K562 (cell line): ENCODE measurements around the gene MATK. TPM values are rescaled to one million over a fixed set of nuclear protein-coding genes. Genes with fewer than 3 reads are reported as not detected.
"Not testable (repeated sequence)": the region's sequence is repeated elsewhere in the genome, so short reads cannot be mapped to it uniquely, and the experiment has no call there.

ENCODE experiments used
- ATAC-seq: fragments of 200-7000 bp; cut with Tn5 transposase; 3 replicates; pipeline ENCODE4 v1.9.1; 2020; ENCODE audit warnings: moderate library complexity
- BruUV-seq: library from RNA; stranded (reverse); fragments of 400-500 nt; replicated peaks from 2 replicates; lab custom pipeline; 2021; lab: Mats Ljungman, UMichigan
- CTCF ChIA-PET: fragments of 300-600 bp; formaldehyde crosslinking; extraction: SDS; loops from one replicate; lab custom pipeline; 2021; ENCODE audit warnings: low intra/inter-chr PET ratio; lab: Yijun Ruan, JAX
- POLR2A ChIA-PET: fragments of 300-600, 350-650 bp; sonication (Branson Sonifier 250); formaldehyde crosslinking; extraction: SDS; loops from one replicate; lab custom pipeline; 2021; ENCODE audit warnings: antibody characterized with exemption, inconsistent platforms; lab: Yijun Ruan, JAX
- DNase-seq, 4 experiments: peaks; one replicate each; pipeline versions ENCODE4 v3.0.0 to v3.0.0-alpha.2; 2011 to 2018; ENCODE audit warnings: low spot score in 3 of 4, mixed read lengths in 3 of 4; ENCODE audit errors: extremely low read depth in 1 of 4
- FAIRE-seq: peaks from 2 replicates; lab custom pipeline; 2011; peaks lifted over from hg19 to GRCh38; lab: Jason Lieb, UNC
- H2AFZ ChIP-seq: 2 replicates; pipeline ENCODE4 v1.6.0; 2011; ENCODE audit warnings: low read depth, low read length, control low read depth, inconsistent platforms
- H3K27ac ChIP-seq: fragments of 200-600 bp; 3 replicates; pipeline ENCODE4 v1.8.0; 2011; ENCODE audit warnings: low read depth, mild to moderate bottlenecking, control low read depth, inconsistent platforms, low read length, moderate library complexity, mixed read lengths; ENCODE audit errors: extremely low read depth
- H3K27me3 ChIP-seq, 2 experiments: fragments of 300-600 bp in 1 of 2; 2 replicates in 1 of 2; 3 replicates in 1 of 2; pipeline versions ENCODE4 v1.6.0 to v1.8.0; 2011; ENCODE audit warnings: inconsistent platforms in 2 of 2, low read length in 2 of 2, mild to moderate bottlenecking in 1 of 2, mixed read lengths in 1 of 2, moderate library complexity in 1 of 2; ENCODE audit not compliant: control insufficient read depth in 2 of 2, insufficient read depth in 2 of 2
- H3K36me3 ChIP-seq: fragments of 300-600 bp; 3 replicates; pipeline ENCODE4 v1.8.0; 2011; ENCODE audit warnings: mild to moderate bottlenecking, low read length, inconsistent platforms; ENCODE audit not compliant: control insufficient read depth, insufficient read depth
- H3K4me1 ChIP-seq, 2 experiments: fragments of 200-600 bp in 1 of 2; replicated peaks in 1 of 2; 2 replicates in 1 of 2; 3 replicates in 1 of 2; pipeline versions ENCODE4 v1.5.1 to v1.8.0; 2011; ENCODE audit warnings: inconsistent platforms in 2 of 2, low read length in 2 of 2, mild to moderate bottlenecking in 1 of 2, mixed read lengths in 1 of 2, moderate library complexity in 1 of 2; ENCODE audit not compliant: control insufficient read depth in 2 of 2, insufficient read depth in 2 of 2
- H3K4me2 ChIP-seq: 2 replicates; pipeline ENCODE4 v1.6.1; 2011; ENCODE audit warnings: low read length, control low read depth, inconsistent platforms, mixed read lengths; ENCODE audit not compliant: insufficient read depth
- H3K4me3 ChIP-seq: fragments of 200-600 bp; sonication (generic), shearing (Covaris generic); 2 replicates; pipeline ENCODE4 v1.5.1; 2016; ENCODE audit warnings: control low read depth, inconsistent platforms
- H3K79me2 ChIP-seq: fragments of 200-600 bp; 3 replicates; pipeline ENCODE4 v1.8.0; 2011; ENCODE audit warnings: low read length, inconsistent platforms; ENCODE audit not compliant: control insufficient read depth, insufficient read depth
- H3K9ac ChIP-seq, 2 experiments: 2 replicates each; pipeline versions ENCODE4 v1.6.0 to v1.6.1; 2011; ENCODE audit warnings: low read depth in 2 of 2, low read length in 2 of 2, control low read depth in 1 of 2, inconsistent platforms in 1 of 2, mild to moderate bottlenecking in 1 of 2, mixed read lengths in 1 of 2; ENCODE audit not compliant: insufficient read depth in 1 of 2
- H3K9me1 ChIP-seq: one replicate; pipeline ENCODE4 v1.6.0; 2011; ENCODE audit warnings: inconsistent platforms, mild to moderate bottlenecking, low read length, moderate library complexity; ENCODE audit not compliant: control insufficient read depth, insufficient read depth
- H3K9me3 ChIP-seq: replicated peaks from 2 replicates; pipeline ENCODE4 v1.5.1; 2011; ENCODE audit warnings: low read depth, low read length, inconsistent platforms; ENCODE audit not compliant: control insufficient read depth, insufficient read depth
- H4K20me1 ChIP-seq: replicated peaks from 2 replicates; pipeline ENCODE4 v1.6.1; 2011; ENCODE audit warnings: low read length, inconsistent platforms, mixed read lengths; ENCODE audit not compliant: control insufficient read depth, insufficient read depth
- BCOR ChIP-seq: fragments of 450-650 bp; IDR thresholded peaks from 2 replicates; pipeline ENCODE4 v1.6.1; 2016
- ZNF121 ChIP-seq: sonication (generic); formaldehyde crosslinking; conservative IDR thresholded peaks from 2 replicates; pipeline ENCODE4 v1.8.0; 2022; ENCODE audit warnings: missing genetic modification reagents
- WGBS: fragments of 100-300 bp; shearing (Covaris generic); methylation state at CpG from one replicate; pipeline ENCODE4 v1.1.6; 2016; ENCODE audit warnings: low coverage, mixed read lengths; ENCODE audit not compliant: insufficient coverage; ENCODE audit errors: missing lambda C conversion rate; 5-methylcytosine and 5-hydroxymethylcytosine counted together
- in situ Hi-C: fragments of 300-500 bp; cut with MboI; formaldehyde crosslinking; loops from 4 replicates; pipeline ENCODE4 v1.15.0; 2018; ENCODE audit warnings: inconsistent platforms, mixed read lengths
- intact Hi-C: fragments of 100-400 bp; cut with micrococcal nuclease; formaldehyde crosslinking; loops from 2 replicates; pipeline ENCODE4 v1.14.2; 2022
- polyA plus RNA-seq, 8 experiments: library from polyadenylated mRNA; depleted of rRNA in 4 of 8; stranded (reverse) in 5 of 8; unstranded in 3 of 8; fragments of >200 nt; fragmentation: Nextera tagmentation in 2 of 8; fragmentation: Illumina TruSeq in 1 of 8; extraction: Ambion mirVana in 2 of 8; extraction: Trizol in 1 of 8; gene quantifications; 2 replicates each; pipeline versions ENCODE4 v1.2.1 to v1.2.3, GENCODE V29; 2011 to 2014; ENCODE audit warnings: inconsistent platforms in 1 of 8, missing spikeins in 1 of 8
- total RNA-seq, 7 experiments: library from RNA; depleted of rRNA in 6 of 7; stranded (reverse); fragments of >200 nt in 6 of 7; fragmentation: Illumina TruSeq in 2 of 7; extraction: Trizol in 2 of 7; gene quantifications; 2 replicates each; pipeline versions ENCODE4 v1.2.1 to v1.2.3, GENCODE V29; 2011 to 2021; ENCODE audit warnings: low replicate concordance in 1 of 7
- TF ChIP-seq, protein P1 (sequence below), 2 experiments: fragments of 450-650 bp in 1 of 2; sonication (generic) in 1 of 2; formaldehyde crosslinking in 1 of 2; IDR thresholded peaks; 2 replicates each; pipeline versions ENCODE4 v1.7.1 to v1.9.0; 2016 to 2022; ENCODE audit warnings: inconsistent platforms in 1 of 2, mild to moderate bottlenecking in 1 of 2, missing genetic modification reagents in 1 of 2

MATK gene
- total and polyA plus RNA-seq, 9 of the 15 experiments (the other 6 are each of a cell fraction or from before 2014, with no cell fraction given) = 0.08 to 41.5 (median 21.4) TPM

DNA sequence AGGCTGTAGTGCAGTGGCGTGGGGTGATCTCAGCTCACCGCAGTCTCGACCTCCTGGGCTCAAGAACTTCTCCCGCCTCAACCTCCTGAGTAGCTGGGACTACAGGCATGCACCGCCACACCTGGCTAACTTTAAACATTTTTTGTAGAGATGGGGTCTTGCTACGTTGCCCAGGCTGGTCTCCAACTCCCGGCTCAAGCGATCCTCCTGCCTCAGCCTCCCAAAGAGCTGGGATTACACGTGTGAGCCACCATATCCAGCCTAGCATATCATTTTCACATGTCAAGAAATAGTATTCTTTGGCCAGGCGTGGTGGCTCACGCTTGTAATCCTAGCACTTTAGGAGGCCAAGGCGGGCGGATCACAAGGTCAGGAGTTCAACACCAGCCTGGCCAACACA is 27.9 kb downstream of the MATK start:
- peaks cover 23% of the 10 kb centered on the region; the same call in 1 of the 3 replicates for H3K36me3 ChIP-seq
- H3K9me1 ChIP-seq, ATAC-seq, H3K9me3 ChIP-seq, FAIRE-seq, H3K27ac ChIP-seq, intact Hi-C loops, in situ Hi-C loops, H3K27me3 ChIP-seq, H4K20me1 ChIP-seq, H3K4me2 ChIP-seq, H3K4me3 ChIP-seq, BruUV-seq, H3K9ac ChIP-seq, DNase-seq, H2AFZ ChIP-seq, CTCF ChIA-PET: not testable (repeated sequence)
- POLR2A ChIA-PET = interaction anchor here (0.7 to 1.3 kb wide), 2 partner anchors 11 to 45 kb away, joined by 3 read pairs; no protein-coding TSS in a partner anchor
- peak; percentile 37; the same call in 1 of the 2 replicates for TF ChIP-seq BCOR
- TF ChIP-seq ZNF121 (CRISPR knock-in tag) = peak; percentile 96
- 93% methylated on average over 11 of the region's 13 CpGs for WGBS
- peaks cover 6 to 25% of the 10 kb centered on the region in 2 experiments; a peak in 4 of 5 replicates for H3K4me1 ChIP-seq
- H3K79me2 ChIP-seq = peaks cover 23% of the 10 kb centered on the region

DNA sequence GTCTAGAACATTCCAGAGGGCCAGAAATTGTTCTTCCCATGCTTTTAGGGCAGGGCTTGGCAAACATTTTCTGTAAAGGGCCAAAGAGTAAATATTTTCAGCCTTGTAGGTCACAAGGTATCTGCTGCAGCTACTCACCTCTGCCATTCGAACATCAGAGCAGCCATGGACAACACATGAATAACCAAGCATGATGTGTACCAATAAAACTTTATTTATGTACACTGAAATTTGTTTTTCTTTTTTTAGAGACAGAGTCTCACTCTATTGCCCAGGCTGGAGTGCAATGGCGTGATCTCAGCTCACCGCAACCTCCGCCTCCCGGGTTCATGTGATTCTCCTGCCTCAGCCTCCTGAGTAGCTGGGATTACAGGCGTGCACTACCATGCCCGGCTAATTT is 28.5 kb downstream of the MATK start:
- H3K9ac ChIP-seq, H3K4me2 ChIP-seq, H2AFZ ChIP-seq, POLR2A ChIA-PET, H3K4me3 ChIP-seq, H3K9me1 ChIP-seq, H3K27me3 ChIP-seq, H4K20me1 ChIP-seq, H3K27ac ChIP-seq, CTCF ChIA-PET, ATAC-seq, intact Hi-C loops, H3K9me3 ChIP-seq, FAIRE-seq, DNase-seq, in situ Hi-C loops, BruUV-seq: not testable (repeated sequence)
- Histone ChIP-seq H3K36me3 (peaks cover 23% of the 10 kb centered on the region; the same call in 1 of the 3 replicates), H3K4me1 (peaks cover 5 to 30% of the 10 kb centered on the region in 2 experiments; a peak in 4 of 5 replicates), H3K79me2 (peaks cover 19% of the 10 kb centered on the region)
- TF ChIP-seq, protein P1, sequence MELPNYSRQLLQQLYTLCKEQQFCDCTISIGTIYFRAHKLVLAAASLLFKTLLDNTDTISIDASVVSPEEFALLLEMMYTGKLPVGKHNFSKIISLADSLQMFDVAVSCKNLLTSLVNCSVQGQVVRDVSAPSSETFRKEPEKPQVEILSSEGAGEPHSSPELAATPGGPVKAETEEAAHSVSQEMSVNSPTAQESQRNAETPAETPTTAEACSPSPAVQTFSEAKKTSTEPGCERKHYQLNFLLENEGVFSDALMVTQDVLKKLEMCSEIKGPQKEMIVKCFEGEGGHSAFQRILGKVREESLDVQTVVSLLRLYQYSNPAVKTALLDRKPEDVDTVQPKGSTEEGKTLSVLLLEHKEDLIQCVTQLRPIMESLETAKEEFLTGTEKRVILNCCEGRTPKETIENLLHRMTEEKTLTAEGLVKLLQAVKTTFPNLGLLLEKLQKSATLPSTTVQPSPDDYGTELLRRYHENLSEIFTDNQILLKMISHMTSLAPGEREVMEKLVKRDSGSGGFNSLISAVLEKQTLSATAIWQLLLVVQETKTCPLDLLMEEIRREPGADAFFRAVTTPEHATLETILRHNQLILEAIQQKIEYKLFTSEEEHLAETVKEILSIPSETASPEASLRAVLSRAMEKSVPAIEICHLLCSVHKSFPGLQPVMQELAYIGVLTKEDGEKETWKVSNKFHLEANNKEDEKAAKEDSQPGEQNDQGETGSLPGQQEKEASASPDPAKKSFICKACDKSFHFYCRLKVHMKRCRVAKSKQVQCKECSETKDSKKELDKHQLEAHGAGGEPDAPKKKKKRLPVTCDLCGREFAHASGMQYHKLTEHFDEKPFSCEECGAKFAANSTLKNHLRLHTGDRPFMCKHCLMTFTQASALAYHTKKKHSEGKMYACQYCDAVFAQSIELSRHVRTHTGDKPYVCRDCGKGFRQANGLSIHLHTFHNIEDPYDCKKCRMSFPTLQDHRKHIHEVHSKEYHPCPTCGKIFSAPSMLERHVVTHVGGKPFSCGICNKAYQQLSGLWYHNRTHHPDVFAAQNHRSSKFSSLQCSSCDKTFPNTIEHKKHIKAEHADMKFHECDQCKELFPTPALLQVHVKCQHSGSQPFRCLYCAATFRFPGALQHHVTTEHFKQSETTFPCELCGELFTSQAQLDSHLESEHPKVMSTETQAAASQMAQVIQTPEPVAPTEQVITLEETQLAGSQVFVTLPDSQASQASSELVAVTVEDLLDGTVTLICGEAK (IDR thresholded peaks at IDR 0.05) = peak; percentile 91
- TF ChIP-seq, protein P1 (CRISPR knock-in tag; IDR thresholded peaks at IDR 0.05) = peak; percentile 78
- 95% methylated on average over 7 of the region's 7 CpGs for whole genome bisulfite sequencing
